GM18498 (cell line): ENCODE results near the gene DAG1.
A peak's percentile ranks its signal among the peaks of the same experiment; 100 is the strongest.

Source experiments
- ATAC-seq: cut with Tn5 transposase; IDR thresholded peaks from one replicate; pipeline ENCODE4 v1.9.1; 2021; ENCODE audit warnings: mild to moderate bottlenecking, moderate library complexity; ENCODE audit not compliant: unreplicated experiment

The DAG1 gene

DNA sequence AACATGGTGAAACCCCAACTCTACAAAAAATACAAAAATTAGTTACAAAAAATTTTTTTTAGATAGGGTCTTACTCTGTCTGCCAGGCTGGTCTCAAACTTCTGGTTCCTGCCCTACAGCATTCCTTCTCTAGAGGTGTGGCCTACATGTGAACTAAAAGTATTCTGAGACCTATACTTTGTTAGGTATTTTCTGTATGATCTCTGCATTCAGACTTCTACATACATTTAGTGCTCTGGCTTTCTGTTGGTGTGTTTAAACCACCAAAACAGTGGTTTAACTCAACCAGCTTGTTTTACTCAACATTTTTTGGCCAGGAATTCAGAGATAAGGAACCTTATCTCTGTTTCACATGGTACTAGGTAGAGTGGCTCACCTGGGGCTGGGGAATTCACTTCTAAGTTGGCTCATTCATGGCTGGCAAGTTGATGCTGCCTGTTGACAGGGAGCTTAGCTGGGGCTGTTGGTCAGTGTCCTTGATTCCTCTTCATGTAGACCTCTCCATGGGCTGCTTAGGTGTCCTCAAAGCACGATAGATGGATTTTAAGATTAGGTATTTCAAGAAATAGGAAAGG is 42.8 kb downstream of the DAG1 start:
- no peak for ATAC-seq

DNA sequence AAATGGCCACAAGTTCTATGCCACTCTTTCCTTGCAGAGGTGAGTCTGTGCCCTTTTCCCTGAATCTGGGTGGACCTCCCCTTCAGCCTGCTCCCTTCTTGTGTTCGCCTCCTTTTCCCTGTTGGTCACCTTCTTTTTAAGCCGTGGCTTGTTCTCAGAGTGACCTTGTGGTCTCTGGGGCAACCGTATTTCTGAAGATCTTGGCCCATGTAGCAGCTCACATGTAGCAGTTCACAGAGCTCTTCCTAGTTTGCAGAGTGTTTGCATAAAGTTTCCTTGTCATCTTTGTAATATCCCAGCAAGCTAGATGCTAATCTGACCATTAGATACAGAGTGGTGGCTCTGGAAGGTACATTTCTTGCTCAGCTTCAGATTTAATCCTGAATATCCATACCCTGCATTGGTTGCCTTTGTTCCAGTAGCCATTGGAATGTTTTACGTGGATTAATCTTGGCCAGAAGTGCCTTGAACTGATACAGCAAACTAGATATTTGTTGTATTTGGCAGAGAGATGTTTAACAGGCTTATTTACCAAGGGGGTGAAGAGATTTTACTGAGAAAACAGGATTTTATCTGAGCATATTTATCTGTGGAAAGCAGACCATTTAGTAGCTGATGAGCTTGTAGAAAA is 43.5 kb downstream of the DAG1 start:
- ATAC-seq, result no peak

DNA sequence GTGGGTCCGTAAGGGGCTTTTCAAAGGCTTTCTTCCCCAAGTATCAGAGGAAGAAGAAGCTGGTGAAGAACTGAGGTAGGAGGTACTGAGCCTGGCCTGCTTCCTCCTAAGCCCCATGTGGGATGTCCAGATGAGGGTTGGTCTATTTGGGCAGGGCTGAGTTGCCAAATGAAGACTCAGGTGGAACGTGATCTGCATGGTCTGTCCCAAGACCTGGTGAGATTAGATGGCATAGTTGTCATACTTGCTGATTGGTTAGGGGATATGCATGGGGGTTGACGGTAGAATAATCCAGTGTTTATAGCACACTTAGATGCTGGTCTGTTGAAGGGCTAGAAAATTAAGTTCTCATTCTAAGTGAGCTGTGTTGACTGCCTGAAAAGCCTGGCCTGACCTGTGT is 47.9 kb downstream of the DAG1 start:
- no peak for ATAC-seq

DNA sequence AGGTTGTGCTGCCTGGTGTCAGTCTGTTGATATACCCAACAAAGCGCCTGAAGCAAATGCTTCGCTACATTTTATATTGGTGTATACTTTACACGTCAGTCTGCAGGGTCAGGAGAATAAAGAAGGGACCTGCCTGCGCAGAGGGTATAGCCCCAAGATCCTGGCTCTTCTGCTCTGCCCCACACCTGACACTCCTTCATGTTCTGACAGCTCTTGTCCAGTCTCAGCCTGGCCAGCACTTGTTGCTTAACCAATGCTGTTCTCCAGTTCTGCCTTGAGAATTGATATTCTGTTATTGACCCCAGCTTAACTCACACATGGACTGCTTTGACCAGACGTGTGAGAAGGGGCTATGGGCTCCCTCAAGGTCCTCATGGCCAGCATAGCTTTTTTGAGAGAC is 48.4 kb downstream of the DAG1 start:
- ATAC-seq, result no peak

DNA sequence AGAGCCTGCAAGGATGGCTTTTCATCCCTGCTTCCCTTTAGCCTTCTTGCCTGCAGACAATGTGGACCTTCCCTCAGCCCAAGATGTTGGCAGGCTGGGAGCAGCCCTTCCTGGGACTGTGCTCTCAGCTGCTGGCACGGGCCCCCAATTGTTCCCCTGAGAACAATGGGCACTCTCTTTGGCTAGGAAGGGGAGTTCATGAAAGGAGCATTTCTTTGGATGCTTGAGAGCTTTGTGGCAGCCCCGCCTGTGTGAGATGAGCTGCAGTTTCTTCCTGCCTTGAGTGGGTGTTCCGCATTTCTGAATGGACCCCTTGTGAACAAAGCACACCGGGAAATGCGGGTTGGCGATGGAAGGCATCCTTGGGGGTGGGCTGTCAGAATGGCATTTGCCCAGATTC is 49.2 kb downstream of the DAG1 start:
- ATAC-seq, result no peak

DNA sequence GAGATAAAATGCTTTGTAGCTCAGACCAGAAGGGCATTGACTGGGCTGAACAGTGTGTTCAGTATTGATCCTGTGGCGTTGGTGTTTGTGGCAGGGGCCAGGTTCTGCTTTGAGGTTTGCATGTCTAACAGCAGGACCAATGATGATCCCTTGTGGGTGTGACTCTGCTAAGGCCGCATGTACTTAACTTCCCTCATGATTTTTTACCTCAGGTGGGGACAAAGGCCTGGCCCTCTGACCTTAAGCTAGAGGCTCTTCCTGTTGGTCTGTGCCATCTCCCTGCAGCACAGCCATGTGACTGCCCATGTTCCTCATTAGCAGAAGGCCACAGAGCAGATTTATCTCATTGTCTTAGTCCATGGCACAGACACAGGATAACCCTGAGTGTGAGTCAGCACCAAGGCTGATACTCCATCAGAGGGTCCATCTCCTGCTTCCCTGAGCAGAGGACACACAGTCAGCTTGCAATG is 49.9 kb downstream of the DAG1 start:
- no peak for ATAC-seq

DNA sequence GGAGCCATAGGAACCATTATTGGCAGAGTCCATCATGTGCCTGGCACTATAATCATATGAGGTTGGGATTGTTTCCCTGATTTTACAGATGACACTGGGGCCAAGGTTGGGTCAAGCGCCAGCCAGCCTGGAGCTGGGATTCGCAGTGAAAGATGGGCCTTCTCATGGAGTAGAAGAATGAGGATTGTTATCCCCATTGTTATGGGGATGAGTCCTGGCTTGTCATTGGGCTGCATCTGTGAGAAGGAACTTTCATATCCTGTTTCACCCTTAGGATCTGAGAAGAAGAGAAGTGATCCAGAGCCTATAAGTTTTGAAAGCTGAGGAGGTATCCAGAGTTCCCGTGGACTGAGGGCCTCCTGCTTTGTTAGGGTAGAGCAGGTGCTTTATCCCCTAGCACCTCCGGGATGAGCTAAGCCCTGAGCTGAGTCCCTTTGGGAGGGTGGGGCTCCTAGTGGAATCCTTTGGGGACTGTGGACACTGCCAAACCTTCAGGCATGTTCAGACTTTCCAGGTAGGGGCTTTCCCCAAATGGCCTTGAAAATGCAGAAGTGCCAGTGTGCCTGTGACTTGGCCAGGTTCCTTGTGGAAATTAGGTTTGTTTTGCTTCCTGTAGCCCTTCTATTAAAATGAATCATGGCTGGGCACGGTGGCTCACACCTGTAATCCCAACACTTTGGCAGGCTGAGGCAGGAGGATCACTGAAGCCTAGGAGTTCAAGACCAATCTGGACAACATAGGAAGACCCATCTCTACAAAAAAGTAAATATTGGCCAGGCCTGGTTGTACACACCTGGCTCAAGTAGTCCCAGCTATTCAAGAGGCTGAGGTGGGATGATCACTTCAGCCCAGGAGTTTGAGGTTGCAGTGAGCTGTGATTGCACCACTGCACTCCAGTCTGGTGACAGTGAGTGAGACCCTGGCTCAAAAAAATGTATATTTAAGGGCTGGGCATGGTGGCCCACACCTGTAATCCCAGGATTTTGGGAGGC is 54.0 kb downstream of the DAG1 start:
- no peak for ATAC-seq

DNA sequence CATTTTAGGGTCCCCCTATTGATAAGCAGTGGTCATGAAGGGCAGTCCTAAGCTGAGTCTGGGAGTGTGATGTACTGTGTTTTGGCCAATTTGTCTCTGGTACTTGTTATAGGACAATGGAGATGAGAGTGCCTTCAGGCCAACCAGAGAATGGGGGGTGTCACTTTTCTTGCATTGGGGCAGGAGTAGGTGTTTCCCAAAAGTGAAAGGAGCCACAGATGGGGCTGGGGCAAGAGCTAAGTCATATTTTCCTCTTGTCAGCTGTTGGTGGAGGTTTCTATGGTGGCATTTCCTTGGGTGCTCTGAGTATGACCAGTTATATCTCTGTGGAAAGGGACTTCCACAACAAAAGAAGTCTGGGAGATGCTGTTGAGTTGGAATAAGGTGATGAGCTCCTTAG is 59.5 kb downstream of the DAG1 start:
- ATAC-seq, result no peak

DNA sequence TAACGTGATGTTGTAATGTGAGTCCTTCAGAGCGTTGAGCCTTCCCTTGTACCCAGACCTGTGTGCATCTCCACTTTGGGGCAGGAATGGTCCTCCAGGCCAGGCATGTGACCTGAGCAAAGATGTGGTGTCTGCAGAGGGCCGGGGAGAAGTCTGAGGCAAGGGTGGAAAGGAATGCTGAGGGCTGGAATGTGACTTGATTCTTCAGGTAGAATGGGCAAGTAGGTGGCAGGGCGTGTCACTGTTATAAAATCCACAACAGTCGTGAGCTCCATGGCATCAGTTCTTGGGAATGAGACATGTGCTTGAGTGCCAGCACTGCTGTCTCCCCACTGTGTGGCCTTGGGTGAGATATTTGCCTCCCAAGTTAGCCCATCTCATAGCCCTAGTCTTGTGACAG is 60.2 kb downstream of the DAG1 start:
- ATAC-seq, result no peak

DNA sequence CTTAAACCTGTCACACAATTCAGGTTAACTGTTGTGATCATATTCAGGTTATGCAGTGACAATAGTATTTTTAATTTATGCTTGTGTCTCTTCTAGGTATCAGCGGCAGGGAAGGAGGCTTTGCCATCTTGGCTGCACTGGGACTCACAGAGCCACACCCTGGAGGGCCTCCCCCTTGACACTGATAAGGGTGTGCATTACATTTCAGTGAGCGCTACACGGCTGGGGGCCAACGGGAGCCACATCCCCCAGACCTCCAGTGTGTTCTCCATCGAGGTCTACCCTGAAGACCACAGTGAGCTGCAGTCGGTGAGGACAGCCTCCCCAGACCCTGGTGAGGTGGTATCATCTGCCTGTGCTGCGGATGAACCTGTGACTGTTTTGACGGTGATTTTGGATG is 60.6 kb downstream of the DAG1 start:
- ATAC-seq, result no peak

DNA sequence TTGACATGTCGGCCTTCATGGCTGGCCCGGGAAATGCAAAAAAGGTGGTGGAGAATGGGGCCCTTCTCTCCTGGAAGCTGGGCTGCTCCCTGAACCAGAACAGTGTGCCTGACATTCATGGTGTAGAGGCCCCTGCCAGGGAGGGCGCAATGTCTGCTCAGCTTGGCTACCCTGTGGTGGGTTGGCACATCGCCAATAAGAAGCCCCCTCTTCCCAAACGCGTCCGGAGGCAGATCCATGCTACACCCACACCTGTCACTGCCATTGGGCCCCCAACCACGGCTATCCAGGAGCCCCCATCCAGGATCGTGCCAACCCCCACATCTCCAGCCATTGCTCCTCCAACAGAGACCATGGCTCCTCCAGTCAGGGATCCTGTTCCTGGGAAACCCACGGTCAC is 61.2 kb downstream of the DAG1 start:
- ATAC-seq, result no peak

DNA sequence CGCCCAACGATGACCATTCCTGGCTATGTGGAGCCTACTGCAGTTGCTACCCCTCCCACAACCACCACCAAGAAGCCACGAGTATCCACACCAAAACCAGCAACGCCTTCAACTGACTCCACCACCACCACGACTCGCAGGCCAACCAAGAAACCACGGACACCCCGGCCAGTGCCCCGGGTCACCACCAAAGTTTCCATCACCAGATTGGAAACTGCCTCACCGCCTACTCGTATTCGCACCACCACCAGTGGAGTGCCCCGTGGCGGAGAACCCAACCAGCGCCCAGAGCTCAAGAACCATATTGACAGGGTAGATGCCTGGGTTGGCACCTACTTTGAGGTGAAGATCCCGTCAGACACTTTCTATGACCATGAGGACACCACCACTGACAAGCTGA is 61.6 kb downstream of the DAG1 start:
- no peak for ATAC-seq

DNA sequence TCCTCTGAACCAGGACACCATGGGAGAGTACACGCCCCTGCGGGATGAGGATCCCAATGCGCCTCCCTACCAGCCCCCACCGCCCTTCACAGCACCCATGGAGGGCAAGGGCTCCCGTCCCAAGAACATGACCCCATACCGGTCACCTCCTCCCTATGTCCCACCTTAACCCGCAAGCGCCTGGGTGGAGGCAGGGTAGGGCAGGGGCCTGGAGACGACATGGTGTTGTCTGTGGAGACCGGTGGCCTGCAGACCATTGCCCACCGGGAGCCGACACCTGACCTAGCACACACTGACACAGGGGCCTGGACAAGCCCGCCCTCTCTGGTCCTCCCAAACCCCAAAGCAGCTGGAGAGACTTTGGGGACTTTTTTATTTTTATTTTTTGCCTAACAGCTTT is 63.0 kb downstream of the DAG1 start:
- ATAC-seq, result no peak

DNA sequence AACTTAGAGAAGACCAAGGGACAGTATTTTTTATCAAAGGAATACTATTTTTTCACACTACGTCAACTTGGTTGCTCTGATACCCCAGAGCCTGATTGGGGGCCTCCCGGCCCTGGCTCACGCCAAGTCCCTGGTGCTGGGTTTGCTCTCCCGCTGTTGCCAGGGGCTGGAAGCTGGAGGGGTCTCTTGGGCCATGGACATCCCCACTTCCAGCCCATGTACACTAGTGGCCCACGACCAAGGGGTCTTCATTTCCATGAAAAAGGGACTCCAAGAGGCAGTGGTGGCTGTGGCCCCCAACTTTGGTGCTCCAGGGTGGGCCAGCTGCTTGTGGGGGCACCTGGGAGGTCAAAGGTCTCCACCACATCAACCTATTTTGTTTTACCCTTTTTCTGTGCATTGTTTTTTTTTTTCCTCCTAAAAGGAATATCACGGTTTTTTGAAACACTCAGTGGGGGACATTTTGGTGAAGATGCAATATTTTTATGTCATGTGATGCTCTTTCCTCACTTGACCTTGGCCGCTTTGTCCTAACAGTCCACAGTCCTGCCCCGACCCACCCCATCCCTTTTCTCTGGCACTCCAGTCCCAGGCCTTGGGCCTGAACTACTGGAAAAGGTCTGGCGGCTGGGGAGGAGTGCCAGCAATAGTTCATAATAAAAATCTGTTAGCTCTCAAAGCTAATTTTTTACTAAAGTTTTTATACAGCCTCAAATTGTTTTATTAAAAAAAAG is 63.9 kb downstream of the DAG1 start:
- ATAC-seq, result no peak

DNA sequence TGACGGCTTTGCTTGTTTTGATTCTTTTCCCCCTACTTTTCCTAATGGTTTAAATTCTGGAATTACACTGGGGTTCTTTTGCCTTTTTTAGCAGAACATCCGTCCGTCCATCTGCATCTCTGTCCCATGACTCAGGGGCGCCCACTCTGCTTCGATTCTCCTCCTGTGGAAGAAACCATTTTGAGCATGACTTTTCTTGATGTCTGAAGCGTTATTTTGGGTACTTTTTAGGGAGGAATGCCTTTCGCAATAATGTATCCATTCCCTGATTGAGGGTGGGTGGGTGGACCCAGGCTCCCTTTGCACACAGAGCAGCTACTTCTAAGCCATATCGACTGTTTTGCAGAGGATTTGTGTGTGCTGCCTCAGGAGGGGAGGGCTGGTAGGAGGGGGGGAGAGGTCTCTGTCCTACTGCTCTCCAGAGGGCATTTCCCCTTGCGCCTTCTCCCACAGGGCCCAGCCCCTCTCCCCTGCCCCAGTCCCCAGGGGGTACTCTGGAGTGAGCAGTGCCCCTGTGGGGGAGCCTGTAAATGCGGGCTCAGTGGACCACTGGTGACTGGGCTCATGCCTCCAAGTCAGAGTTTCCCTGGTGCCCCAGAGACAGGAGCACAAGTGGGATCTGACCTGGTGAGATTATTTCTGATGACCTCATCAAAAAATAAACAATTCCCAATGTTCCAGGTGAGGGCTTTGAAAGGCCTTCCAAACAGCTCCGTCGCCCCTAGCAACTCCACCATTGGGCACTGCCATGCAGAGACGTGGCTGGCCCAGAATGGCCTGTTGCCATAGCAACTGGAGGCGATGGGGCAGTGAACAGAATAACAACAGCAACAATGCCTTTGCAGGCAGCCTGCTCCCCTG is 64.7 kb downstream of the DAG1 start:
- ATAC-seq, result no peak

DNA sequence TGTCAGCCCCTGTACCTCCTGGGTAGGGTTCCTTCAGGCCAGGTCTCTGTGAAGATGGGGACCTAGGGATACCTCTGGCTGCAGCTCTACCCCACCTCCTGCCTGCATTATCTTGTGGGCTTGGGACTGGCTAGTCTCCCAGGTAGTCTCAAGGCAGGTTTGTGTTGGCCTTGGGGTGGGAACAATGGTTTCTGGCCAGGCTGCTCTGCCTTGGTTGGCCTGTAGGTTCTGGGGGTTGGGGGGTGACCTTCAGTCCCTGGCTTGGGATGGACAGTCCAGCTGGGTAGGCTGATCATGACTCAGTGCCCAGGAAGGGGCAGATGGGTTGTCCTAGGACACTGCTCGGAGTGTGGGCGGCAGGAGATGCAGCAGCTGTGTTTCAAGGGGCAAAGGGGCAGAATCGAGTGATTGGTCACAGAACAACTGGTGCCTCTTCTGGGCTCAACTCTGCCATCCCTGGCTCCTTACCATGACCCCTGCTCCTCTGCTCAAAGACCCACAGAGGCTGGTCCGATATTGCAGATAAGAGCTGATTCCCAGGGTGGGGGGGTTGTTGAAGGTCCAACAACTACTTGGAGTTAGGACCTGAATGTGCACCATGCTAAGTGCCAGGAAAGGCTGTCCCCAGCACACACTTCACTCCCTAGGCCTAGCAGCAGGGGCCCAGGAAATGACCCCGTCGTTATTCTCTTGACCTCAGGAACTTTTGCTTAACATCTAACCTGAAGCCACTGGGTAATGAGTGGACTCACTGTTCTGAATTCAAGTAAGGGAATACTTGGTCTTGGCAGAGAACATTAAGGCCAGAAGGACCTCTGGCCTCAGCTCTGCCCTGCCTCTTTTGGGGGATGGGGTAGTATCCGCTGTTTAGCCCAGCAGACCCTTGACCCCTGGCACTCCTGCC is 66.2 kb downstream of the DAG1 start:
- no peak for ATAC-seq

DNA sequence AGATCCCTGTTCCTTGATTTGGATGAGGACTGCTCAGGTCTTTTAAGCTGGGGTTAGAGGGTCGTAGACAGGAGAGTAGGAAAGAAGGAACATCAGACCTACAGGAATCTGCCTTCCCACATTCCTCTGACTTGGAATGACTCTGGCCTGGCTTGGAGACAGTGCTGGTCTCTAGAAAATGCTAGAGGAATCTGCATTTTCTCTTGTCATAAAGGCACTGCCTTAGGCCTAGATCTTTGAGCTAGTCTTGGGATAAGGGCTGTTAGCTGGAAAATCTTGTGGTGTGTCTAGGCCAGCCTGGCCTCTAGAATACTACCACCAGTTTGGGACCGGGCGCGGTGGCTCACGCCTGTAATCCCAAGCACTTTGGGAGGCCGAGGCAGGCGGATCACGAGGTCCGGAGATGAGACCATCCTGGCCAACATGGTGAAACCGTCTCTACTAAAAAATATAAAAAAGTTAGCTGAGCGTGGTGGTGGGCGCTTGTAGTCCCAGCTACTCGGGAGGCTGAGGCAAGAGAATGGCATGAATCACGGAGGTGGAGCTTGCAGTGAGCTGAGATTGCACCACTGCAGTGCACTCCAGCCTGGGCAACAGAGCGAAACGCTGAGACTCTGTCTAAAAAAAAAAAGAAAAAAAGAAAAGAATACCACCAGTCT is 66.9 kb downstream of the DAG1 start:
- ATAC-seq, result no peak

DNA sequence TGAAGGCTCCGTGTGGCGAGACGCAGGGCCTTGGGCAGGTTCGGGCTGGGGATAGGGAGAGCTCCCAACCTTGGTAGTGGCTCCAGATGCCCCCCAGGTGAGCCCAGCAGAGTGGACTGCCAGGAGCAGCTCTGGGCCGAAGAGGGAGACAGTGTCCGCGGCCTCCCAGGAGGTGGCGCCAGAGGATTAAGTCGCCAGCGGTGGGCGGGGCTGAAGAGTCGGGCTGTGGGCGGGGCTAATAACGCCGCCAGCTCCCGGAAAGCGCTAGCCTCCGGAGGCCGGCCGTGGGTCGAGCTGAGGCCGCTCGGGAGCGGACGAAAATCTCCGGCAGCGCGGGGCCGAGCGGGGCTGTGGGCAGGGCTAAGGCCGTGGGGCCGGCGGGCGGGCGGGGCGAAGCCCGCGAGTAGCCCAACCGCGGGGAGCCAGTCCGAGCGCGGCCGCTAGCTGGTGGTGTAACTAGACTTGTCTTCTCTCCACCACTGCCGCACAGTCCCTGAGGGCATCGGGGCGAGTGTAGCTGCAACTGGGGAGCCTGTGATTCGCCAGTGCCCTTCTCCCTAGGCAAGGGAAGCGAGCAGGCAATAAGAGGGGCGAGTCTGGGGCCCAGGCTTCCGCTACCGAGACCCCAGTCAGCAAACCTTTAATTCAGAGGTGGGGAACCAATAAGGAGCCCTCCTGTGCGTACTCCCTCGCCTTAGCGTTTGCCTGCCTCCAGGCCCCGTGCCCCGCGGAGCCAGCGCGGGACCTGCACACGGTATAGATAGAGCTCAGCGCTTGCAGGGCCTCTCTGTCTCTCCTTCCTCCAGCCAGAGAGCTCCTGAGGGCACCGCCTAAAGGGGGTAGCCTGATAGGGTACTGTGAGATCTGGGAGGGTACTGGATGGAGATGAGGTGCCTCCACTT is 69.8 kb downstream of the DAG1 start:
- ATAC-seq, result peak; percentile 94
